Transverse colon (tissue), 4 donors: ENCODE measurements around the gene STXBP4.

Experiments used
- EP300 ChIP-seq: sonication (generic); formaldehyde crosslinking; IDR thresholded peaks from one replicate; pipeline ENCODE4 v1.6.1; 2017; ENCODE audit warnings: antibody characterized with exemption, low read depth
- POLR2A ChIP-seq: fragments of 450-650 bp; IDR thresholded peaks from one replicate; pipeline ENCODE4 v1.6.1; 2016; ENCODE audit warnings: antibody characterized with exemption, mild to moderate bottlenecking, moderate library complexity
- POLR2AphosphoS5 ChIP-seq, 3 donors: sonication (generic); formaldehyde crosslinking; IDR thresholded peaks; one replicate each; pipeline ENCODE4 v1.6.1; 2016; ENCODE audit warnings: antibody characterized with exemption in 3 of 3
- TF ChIP-seq, protein P1 (sequence below), 5 experiments: fragments of 200-600 bp in 3 of 5; fragments of 450-650 bp in 2 of 5; sonication (generic) in 3 of 5; IDR thresholded peaks; 1 replicate in 2 of 5; 2 replicates in 3 of 5; pipeline ENCODE4 v1.5.1; 2016 to 2017; ENCODE audit warnings: antibody characterized with exemption in 5 of 5, inconsistent platforms in 3 of 5, mild to moderate bottlenecking in 2 of 5, moderate library complexity in 1 of 5

DNA sequence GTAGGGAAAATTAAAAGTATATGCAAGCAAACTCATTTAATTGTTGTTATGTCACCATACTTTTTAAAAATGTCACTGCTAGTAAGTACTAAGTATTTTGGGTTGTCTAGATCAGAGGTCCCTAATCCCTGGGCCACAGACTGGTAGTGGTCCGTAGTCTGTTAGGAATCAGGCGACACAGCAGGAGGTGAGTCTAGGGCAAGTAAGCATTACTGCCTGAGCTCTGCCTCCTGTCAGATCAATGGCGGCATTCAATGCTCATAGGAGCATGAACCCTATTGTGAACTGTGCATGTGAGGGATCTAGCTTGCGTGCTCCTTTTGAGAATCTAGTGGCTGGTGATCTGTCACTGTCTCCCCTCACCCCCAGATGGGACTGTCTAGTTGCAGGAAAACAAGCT is 21.6 kb downstream of the STXBP4 start:
- no peak for TF ChIP-seq POLR2AphosphoS5 (IDR thresholded peaks at IDR 0.05)
- no peak for TF ChIP-seq POLR2A
- TF ChIP-seq, protein P1, sequence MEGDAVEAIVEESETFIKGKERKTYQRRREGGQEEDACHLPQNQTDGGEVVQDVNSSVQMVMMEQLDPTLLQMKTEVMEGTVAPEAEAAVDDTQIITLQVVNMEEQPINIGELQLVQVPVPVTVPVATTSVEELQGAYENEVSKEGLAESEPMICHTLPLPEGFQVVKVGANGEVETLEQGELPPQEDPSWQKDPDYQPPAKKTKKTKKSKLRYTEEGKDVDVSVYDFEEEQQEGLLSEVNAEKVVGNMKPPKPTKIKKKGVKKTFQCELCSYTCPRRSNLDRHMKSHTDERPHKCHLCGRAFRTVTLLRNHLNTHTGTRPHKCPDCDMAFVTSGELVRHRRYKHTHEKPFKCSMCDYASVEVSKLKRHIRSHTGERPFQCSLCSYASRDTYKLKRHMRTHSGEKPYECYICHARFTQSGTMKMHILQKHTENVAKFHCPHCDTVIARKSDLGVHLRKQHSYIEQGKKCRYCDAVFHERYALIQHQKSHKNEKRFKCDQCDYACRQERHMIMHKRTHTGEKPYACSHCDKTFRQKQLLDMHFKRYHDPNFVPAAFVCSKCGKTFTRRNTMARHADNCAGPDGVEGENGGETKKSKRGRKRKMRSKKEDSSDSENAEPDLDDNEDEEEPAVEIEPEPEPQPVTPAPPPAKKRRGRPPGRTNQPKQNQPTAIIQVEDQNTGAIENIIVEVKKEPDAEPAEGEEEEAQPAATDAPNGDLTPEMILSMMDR (IDR thresholded peaks at IDR 0.05): no peak
- TF ChIP-seq EP300: no peak
